ENCODE measurements around the gene CCDC197. TPM values are rescaled to one million over a fixed set of nuclear protein-coding genes. Genes with fewer than 3 reads are reported as not detected.
A peak's percentile ranks its signal among the peaks of the same experiment; 100 is the strongest.

The CCDC197 gene
- total RNA-seq, 2 donors from 2014 or later = not detected

DNA sequence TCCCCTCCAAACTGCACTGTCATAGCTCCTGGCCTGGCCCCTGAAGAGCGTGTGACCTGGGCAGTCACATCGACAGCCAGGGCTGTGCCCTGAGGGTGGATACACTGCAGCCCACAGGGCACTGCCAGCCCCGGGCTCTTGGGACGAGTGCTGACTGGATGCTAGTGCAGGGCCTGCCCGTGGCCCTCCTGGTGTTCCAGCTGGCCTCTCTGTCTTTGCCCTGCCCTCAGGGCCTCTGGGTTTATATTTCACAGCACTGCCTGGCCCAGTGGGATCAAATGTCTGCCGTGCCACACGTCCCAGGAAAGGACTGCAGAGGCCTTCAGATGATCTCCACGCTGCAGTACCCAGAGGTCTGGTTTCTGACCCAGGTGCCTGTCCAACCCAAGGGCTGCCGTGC lies 10.1 kb upstream of the CCDC197 start:
- H3K4me3 ChIP-seq = no peak overlapping the region
- intact Hi-C loops (cut with DNase I) = no loop called here
- no peaks in the 10 kb centered on the region for H3K36me3 ChIP-seq (replicated peaks in 1 of 2; ENCODE audit: insufficient read depth in 1 of 2, low read depth in 2 of 2)
- 78 to 79% methylated on average over 4 to 9 of the region's 9 CpGs for WGBS, 2 donors
- no peaks in the 10 kb centered on the region for H3K4me1 ChIP-seq
- ATAC-seq = peak; percentile 17
- no peaks in the 10 kb centered on the region for H3K9me3 ChIP-seq
- no peaks in the 10 kb centered on the region for H3K27me3 ChIP-seq
- no peak for TF ChIP-seq POLR2A (IDR thresholded peaks at IDR 0.05)
- TF ChIP-seq, protein P1, sequence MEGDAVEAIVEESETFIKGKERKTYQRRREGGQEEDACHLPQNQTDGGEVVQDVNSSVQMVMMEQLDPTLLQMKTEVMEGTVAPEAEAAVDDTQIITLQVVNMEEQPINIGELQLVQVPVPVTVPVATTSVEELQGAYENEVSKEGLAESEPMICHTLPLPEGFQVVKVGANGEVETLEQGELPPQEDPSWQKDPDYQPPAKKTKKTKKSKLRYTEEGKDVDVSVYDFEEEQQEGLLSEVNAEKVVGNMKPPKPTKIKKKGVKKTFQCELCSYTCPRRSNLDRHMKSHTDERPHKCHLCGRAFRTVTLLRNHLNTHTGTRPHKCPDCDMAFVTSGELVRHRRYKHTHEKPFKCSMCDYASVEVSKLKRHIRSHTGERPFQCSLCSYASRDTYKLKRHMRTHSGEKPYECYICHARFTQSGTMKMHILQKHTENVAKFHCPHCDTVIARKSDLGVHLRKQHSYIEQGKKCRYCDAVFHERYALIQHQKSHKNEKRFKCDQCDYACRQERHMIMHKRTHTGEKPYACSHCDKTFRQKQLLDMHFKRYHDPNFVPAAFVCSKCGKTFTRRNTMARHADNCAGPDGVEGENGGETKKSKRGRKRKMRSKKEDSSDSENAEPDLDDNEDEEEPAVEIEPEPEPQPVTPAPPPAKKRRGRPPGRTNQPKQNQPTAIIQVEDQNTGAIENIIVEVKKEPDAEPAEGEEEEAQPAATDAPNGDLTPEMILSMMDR (IDR thresholded peaks at IDR 0.05) = no peak
- no peak for DNase-seq
- no peak overlapping the region for H3K27ac ChIP-seq

DNA sequence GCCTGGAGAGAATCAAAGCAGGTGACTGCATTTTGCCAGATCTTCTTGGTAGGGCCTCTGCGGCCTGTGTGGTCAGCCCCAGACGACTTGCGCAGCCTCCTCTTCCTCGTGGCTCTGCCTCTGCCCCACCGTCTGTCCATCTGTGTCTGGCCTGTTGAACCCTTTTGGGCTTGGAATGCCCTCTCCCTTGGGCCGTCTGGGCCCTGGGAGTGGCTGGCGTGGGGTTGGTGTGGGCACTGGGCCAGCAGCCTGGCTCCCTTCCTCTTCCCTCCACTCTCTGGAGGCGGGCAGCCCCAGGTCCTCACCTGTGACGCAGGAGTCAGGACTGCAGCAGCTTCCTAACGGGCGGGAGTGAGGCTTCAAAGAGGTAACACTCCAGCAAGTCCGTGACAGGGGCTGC lies 9.7 kb upstream of the CCDC197 start:
- TF ChIP-seq, protein P1 (IDR thresholded peaks at IDR 0.05) = no peak
- no peak for TF ChIP-seq POLR2A (IDR thresholded peaks at IDR 0.05)
- DNase-seq (peak in 2 of 4 donors; percentile 17 to 32), ATAC-seq (peak; percentile 28)
- no peaks in the 10 kb centered on the region for H3K4me1 ChIP-seq
- H3K27me3 ChIP-seq = no peaks in the 10 kb centered on the region
- H3K36me3 ChIP-seq (replicated peaks in 1 of 2; ENCODE audit: insufficient read depth in 1 of 2, low read depth in 2 of 2) = no peaks in the 10 kb centered on the region
- intact Hi-C loops (cut with DNase I) = no loop called here
- no peaks in the 10 kb centered on the region for H3K9me3 ChIP-seq
- H3K4me3 ChIP-seq = no peak overlapping the region
- 63% methylated on average over 12 of the region's 12 CpGs; no CpG with 5 or more reads in 1 of the 2 donors for WGBS, 2 donors
- H3K27ac ChIP-seq = no peak overlapping the region

DNA sequence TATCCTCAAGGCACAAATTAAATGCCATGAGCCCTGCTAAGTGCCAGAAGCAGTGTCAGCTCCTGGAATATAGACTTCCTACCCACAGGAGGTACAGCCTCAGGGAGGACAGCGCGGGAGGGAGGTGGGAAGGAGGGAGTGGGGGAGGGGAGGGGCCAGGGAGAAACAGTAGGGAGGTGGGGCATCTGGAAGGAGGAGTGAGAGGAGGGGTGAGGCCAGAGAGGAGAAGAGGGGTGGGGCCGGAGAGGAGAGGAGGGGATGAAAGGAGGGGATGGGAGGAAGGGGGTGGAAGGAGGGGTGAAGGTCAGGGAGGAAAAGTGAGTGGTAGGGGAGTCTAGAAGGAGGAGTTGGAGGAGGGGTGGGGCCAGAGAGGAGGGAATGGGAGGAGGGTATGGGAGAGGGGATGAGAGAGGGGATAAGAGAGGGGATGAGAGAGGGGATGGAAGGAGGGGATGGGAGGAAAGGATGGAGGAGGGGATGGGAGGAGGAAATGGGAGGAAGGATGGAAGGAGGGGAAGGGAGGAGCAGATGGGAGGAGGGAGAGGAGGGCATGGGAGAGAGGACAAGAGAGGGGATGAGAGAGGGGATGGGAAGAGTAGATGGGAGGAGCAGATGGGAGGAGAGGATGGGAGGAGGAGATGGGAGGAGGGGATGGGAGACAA lies 9.2 kb upstream of the CCDC197 start:
- 72 to 92% methylated on average over 2 to 3 of the region's 3 CpGs for WGBS, 2 donors
- TF ChIP-seq POLR2A (IDR thresholded peaks at IDR 0.05) = no peak
- intact Hi-C loops (cut with DNase I) = no loop called here
- Histone ChIP-seq H3K9me3 (no peaks in the 10 kb centered on the region), H3K4me3 (no peak overlapping the region), H3K27me3 (no peaks in the 10 kb centered on the region), H3K27ac (no peak overlapping the region), H3K36me3 (replicated peaks in 1 of 2; ENCODE audit: insufficient read depth in 1 of 2, low read depth in 2 of 2) (no peaks in the 10 kb centered on the region), H3K4me1 (no peaks in the 10 kb centered on the region)
- no peak for ATAC-seq
- no peak for DNase-seq

DNA sequence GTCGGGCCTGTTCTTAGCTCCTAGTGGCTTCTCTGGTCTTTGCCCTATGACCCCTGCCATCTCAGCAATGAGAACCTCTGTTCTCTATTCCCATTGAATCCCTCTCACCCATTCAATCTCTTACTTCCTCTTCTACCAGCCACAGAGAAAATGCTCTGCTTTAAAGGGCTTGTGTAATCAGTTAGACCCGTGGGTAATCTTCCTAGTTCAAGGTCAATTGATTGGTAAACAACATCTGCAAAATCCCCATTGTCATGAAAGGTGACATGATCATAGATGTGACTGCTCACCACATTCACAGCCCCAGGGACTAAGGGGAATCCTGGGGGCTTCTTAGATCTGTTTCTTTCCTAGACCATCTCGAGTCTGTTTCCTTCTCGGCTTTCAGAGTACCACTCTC lies 7.2 kb upstream of the CCDC197 start:
- intact Hi-C loops (cut with DNase I) = no loop called here
- 49 to 64% methylated on average over 4 of the region's 4 CpGs for WGBS, 2 donors

DNA sequence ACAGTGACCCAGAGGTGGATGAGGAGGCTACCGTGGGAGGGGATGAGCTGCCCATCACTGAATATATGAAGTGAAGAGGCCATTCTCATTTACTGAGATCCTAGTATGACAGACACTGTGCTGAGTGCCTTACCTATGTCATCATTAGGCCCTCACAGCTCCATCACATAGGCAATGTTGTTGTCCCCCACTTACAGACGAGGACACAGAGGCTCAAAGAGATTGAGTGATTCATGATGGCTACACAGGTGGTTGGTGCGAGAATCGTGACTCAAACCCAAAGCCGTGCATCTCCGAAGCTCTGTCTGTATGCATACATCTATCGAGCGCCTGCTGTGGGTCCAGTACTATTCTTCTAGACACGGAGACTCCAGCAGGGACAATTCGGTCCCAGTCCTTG lies 5.9 kb upstream of the CCDC197 start:
- WGBS, 2 donors = 83 to 84% methylated on average over 10 of the region's 10 CpGs
- DNase-seq (no peak), ATAC-seq (no peak)
- H3K27ac ChIP-seq = no peak overlapping the region
- H3K4me3 ChIP-seq = no peak overlapping the region
- no peaks in the 10 kb centered on the region for H3K9me3 ChIP-seq
- H3K27me3 ChIP-seq = no peaks in the 10 kb centered on the region
- intact Hi-C loops (cut with DNase I) = no loop called here
- no peaks in the 10 kb centered on the region for H3K36me3 ChIP-seq (replicated peaks in 1 of 2; ENCODE audit: insufficient read depth in 1 of 2, low read depth in 2 of 2)
- no peaks in the 10 kb centered on the region for H3K4me1 ChIP-seq
- TF ChIP-seq, protein P1 (IDR thresholded peaks at IDR 0.05) = no peak
- no peak for TF ChIP-seq POLR2A (IDR thresholded peaks at IDR 0.05)

More for the DNA sequence above, 7.2 kb upstream of the CCDC197 start:
- Histone ChIP-seq H3K4me3 (no peak overlapping the region), H3K9me3 (no peaks in the 10 kb centered on the region), H3K27me3 (no peaks in the 10 kb centered on the region), H3K4me1 (no peaks in the 10 kb centered on the region), H3K27ac (no peak overlapping the region), H3K36me3 (replicated peaks in 1 of 2; ENCODE audit: insufficient read depth in 1 of 2, low read depth in 2 of 2) (no peaks in the 10 kb centered on the region)
- TF ChIP-seq, protein P1 (IDR thresholded peaks at IDR 0.05) = no peak
- no peak for TF ChIP-seq POLR2A (IDR thresholded peaks at IDR 0.05)
- DNase-seq (no peak), ATAC-seq (no peak)

Data from body of pancreas (tissue), 4 donors.